ENCODE data around the gene HBP1. TPM values are rescaled to one million over a fixed set of nuclear protein-coding genes. Genes with fewer than 3 reads are reported as not detected.

The HBP1 gene, protein sequence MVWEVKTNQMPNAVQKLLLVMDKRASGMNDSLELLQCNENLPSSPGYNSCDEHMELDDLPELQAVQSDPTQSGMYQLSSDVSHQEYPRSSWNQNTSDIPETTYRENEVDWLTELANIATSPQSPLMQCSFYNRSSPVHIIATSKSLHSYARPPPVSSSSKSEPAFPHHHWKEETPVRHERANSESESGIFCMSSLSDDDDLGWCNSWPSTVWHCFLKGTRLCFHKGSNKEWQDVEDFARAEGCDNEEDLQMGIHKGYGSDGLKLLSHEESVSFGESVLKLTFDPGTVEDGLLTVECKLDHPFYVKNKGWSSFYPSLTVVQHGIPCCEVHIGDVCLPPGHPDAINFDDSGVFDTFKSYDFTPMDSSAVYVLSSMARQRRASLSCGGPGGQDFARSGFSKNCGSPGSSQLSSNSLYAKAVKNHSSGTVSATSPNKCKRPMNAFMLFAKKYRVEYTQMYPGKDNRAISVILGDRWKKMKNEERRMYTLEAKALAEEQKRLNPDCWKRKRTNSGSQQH
- total RNA-seq = 100 to 1,000 TPM; 104 to 172 (median 119) TPM
- polyA plus RNA-seq = 10 to 100 TPM; 34.2 to 89.5 (median 43.2) TPM

DNA sequence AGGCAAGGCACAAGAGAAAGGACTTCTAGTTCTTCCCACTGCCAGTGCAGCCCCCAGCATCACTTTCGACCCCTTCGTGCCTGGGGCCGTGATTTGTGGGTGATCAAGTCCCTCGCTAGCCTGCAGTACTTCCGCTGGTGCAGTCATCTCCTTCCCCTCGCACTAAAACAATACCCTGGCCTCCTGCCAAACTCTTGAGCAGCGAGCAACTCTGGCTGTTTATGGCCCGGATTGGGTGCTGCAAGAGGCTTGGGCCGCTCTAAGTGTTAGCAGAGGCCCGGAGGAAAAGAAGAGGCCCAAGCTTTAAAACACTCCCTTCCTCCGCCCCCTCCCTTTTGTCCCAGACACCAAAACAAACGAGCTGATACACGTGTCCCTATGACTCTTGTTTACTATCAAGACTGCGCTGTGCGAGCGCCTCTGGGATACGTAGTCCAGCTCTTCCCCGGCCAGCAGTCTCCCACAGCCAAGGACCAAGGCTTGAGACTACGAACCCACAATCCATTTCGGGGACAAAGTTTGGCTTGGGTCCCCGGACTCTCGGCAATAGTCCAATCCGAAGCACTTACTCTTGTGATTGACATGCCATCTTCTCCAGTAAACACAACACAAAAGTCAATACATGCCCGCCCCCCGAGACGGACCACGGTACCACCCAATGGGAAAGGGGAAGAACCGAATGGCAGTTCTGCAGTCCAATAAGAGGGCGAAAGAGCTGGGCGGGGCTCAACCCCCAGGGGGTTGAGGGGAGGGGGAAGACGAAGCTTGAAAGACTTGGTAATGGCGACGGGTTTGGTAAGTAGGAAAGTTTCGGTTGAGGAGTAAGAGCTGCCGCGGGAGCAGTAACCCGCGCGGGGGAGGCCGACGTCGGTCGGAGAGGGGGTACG lies at the start of gene HBP1:
Gene HBP1, plus strand, starts transcription at position 771 of the 887 bp plus-strand sequence. CDS start 10,891 bp downstream, outside the sequence.
- intact Hi-C loops (cut with DNase I) = loop anchor here (5.0 to 10.0 kb wide), 6 partner anchors 396 to 994 kb away; partner anchors contain the start of genes CBLL1, COG5, DLD and DUS4L
- WGBS, 2 donors = 0% methylated on average over 44 of the region's 44 CpGs

DNA sequence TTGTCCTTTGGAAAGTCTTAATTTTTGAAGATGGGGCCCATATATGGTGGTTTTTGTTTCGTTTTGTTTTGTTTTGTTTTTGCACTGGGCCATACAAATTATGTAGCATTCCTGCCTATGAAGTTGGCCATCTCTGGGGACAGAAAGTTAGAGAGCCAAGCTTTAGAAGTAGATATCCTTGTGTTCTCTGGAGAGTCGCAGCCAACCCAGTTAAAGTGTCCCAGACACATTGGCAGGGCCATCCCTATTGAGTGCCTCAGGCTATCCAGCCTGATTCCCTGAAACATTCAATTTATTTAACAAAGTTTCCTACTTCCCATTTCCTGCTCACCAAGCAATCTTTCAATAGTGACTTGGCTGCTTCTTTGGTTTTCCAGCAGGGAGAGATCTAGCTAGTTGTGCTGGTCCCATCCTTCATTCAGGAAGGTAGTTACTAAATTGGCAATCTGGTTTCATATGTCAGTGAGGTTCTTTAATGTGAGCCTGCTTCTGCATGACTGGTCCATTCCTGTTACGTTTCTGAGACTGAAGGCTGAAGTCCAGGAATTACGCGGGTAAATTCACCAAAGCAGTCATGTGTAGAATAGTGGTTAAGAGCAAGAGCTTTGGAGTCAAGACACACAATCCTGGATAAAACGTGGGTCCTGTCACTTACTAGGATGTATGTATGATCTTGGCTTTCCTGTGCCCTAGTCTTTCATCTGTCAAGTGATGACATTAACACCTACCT lies 49.3 kb upstream of the HBP1 start:
- Histone ChIP-seq H3K4me1 (peaks cover 0 to 9% (median 3%) of the 10 kb centered on the region in 4 donors), H3K27ac (no peak overlapping the region), H3K27me3 (no peaks in the 10 kb centered on the region), H3K9me3 (no peaks in the 10 kb centered on the region), H3K36me3 (no peaks in the 10 kb centered on the region), H3K4me3 (no peak overlapping the region)
- 88 to 91% methylated on average over 6 of the region's 6 CpGs for WGBS, 2 donors
- intact Hi-C loops (cut with DNase I) = no loop called here
- DNase-seq = no peak
- no peak for TF ChIP-seq POLR2AphosphoS5 (IDR thresholded peaks at IDR 0.05)
- no peak for TF ChIP-seq EP300 (IDR thresholded peaks at IDR 0.05)
- TF ChIP-seq, protein P1, sequence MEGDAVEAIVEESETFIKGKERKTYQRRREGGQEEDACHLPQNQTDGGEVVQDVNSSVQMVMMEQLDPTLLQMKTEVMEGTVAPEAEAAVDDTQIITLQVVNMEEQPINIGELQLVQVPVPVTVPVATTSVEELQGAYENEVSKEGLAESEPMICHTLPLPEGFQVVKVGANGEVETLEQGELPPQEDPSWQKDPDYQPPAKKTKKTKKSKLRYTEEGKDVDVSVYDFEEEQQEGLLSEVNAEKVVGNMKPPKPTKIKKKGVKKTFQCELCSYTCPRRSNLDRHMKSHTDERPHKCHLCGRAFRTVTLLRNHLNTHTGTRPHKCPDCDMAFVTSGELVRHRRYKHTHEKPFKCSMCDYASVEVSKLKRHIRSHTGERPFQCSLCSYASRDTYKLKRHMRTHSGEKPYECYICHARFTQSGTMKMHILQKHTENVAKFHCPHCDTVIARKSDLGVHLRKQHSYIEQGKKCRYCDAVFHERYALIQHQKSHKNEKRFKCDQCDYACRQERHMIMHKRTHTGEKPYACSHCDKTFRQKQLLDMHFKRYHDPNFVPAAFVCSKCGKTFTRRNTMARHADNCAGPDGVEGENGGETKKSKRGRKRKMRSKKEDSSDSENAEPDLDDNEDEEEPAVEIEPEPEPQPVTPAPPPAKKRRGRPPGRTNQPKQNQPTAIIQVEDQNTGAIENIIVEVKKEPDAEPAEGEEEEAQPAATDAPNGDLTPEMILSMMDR (IDR thresholded peaks at IDR 0.05) = no peak
- TF ChIP-seq POLR2A (IDR thresholded peaks at IDR 0.05) = no peak

More for the DNA sequence above, at the start of gene HBP1:
- H3K9me3 ChIP-seq = no peaks in the 10 kb centered on the region
- H3K27ac ChIP-seq = peak within 1 kb of the TSS; percentile 94 to 100 (median 96)
- H3K4me1 ChIP-seq = peaks cover 0 to 40% (median 28%) of the 10 kb centered on the region in 4 donors
- peak; percentile 100 for DNase-seq
- H3K27me3 ChIP-seq = no peaks in the 10 kb centered on the region
- peak within 1 kb of the TSS; percentile 89 to 99 (median 95) for H3K4me3 ChIP-seq
- TF ChIP-seq POLR2A (IDR thresholded peaks at IDR 0.05) = peak; percentile 49 to 64
- TF ChIP-seq POLR2AphosphoS5 (IDR thresholded peaks at IDR 0.05) = peak; percentile 64 to 84 (median 76)
- TF ChIP-seq, protein P1 (IDR thresholded peaks at IDR 0.05) = no peak
- no peak for TF ChIP-seq EP300 (IDR thresholded peaks at IDR 0.05)
- H3K36me3 ChIP-seq = no peaks in the 10 kb centered on the region

DNA sequence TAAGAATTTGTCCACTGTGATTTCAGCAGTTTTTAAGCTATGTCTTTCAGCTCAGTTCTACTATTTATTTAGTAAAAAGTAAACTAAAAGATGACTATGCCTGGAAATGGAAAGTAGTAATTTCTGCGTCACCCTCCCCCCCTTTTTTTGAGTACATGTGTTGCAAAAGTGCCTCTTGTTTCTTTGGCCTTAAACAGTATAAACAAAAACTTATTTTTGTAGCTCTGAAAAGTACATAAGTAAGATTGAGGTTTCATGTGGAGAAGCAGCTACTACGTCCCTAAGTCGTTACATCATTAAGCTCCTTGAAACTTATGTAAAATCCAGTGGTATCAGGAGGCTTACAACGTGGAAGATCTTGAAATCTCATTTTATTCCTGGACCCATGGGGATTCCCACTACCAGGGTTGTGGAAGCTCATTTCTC lies 46.3 kb upstream of the HBP1 start:
- Histone ChIP-seq H3K27me3 (no peaks in the 10 kb centered on the region), H3K4me3 (no peak overlapping the region), H3K36me3 (no peaks in the 10 kb centered on the region), H3K4me1 (peaks cover 0 to 9% (median 3%) of the 10 kb centered on the region in 4 donors), H3K27ac (peak overlapping the region; percentile 16 to 55 (median 39)), H3K9me3 (no peaks in the 10 kb centered on the region)
- 39 to 47% methylated on average over 4 of the region's 4 CpGs for WGBS, 2 donors
- intact Hi-C loops (cut with DNase I) = no loop called here
- TF ChIP-seq POLR2AphosphoS5 (IDR thresholded peaks at IDR 0.05) (peak in 1 of 4 donors; percentile 13), POLR2A (IDR thresholded peaks at IDR 0.05) (no peak), EP300 (IDR thresholded peaks at IDR 0.05) (no peak)
- TF ChIP-seq, protein P1 (IDR thresholded peaks at IDR 0.05) = no peak
- no peak for DNase-seq

DNA sequence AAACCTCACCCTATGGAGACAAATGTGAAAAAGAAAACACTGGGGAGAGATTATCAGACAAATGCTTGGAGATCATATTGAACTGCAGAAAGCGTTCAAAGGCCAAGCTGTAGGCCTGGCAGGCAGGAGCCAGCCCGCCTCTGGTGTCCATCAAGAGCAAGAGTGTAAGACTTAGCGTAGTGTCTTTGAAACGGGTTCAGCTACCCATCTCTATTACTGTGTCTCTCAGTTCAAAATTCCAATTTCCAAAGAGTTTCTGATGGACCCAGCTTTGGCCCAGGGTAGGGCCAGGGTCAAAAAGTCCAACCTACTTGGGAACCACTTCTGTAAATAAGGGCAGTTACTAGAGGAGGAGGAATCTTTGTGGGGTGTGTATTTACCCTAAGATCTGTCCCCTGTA lies 45.4 kb upstream of the HBP1 start:
- no peaks in the 10 kb centered on the region for H3K9me3 ChIP-seq
- peak overlapping the region in 3 of 4 donors; percentile 30 to 55 (median 39) for H3K27ac ChIP-seq
- DNase-seq = no peak
- 95 to 96% methylated on average over 4 of the region's 4 CpGs for WGBS, 2 donors
- H3K27me3 ChIP-seq = no peaks in the 10 kb centered on the region
- intact Hi-C loops (cut with DNase I) = no loop called here
- H3K4me1 ChIP-seq = peaks cover 0 to 6% (median 3%) of the 10 kb centered on the region in 4 donors
- H3K36me3 ChIP-seq = no peaks in the 10 kb centered on the region
- no peak overlapping the region for H3K4me3 ChIP-seq
- TF ChIP-seq, protein P1 (IDR thresholded peaks at IDR 0.05) = no peak
- TF ChIP-seq POLR2A (IDR thresholded peaks at IDR 0.05) (no peak), POLR2AphosphoS5 (IDR thresholded peaks at IDR 0.05) (no peak), EP300 (IDR thresholded peaks at IDR 0.05) (no peak)

Data from sigmoid colon (tissue), 7 donors.